Fibroblast of lung (primary cell): ENCODE data around the gene MUC4.

Source experiments
- CTCF ChIP-seq, 2 donors: IDR thresholded peaks in 1 of 2; conservative IDR thresholded peaks in 1 of 2; 1 replicate in 1 of 2; 2 replicates in 1 of 2; pipeline ENCODE4 v1.5.1; 2011 to 2012; ENCODE audit warnings: low read length in 2 of 2, control low read depth in 1 of 2, inconsistent platforms in 1 of 2, low read depth in 1 of 2, mild to moderate bottlenecking in 1 of 2
- EZH2 ChIP-seq: IDR thresholded peaks from 2 replicates; pipeline ENCODE4 v1.5.1; 2012; ENCODE audit warnings: low read length, control low read depth, mild to moderate bottlenecking; ENCODE audit errors: missing control alignments

GRCh38 chr3:195703776-195704175 is 108.0 kb downstream of the MUC4 start:
- no peak for TF ChIP-seq CTCF (conservative IDR thresholded peaks at IDR 0.05 in 1 of 2, IDR thresholded peaks at IDR 0.05 in 1 of 2; ENCODE audit: low read depth in 1 of 2, low read length in 2 of 2)
- TF ChIP-seq EZH2, result no peak
